Keratinocyte (primary cell): ENCODE results near the gene FBN1. TPM values are rescaled to one million over a fixed set of nuclear protein-coding genes. Genes with fewer than 3 reads are reported as not detected.

Source experiments
- DNase-seq: peaks from one replicate; pipeline ENCODE4 v3.0.0-alpha.2; 2011; ENCODE audit warnings: low read depth, missing footprints, low spot score
- FAIRE-seq: peaks from 2 replicates; lab custom pipeline; 2011; peaks lifted over from hg19 to GRCh38; lab: Jason Lieb, UNC
- H2AFZ ChIP-seq: 2 replicates; pipeline ENCODE4 v1.6.0; 2012; ENCODE audit warnings: low read length, control low read depth, inconsistent platforms; ENCODE audit not compliant: control insufficient read depth
- H3K27ac ChIP-seq: 2 replicates; pipeline ENCODE4 v1.5.1; 2011; ENCODE audit warnings: low read length; ENCODE audit not compliant: control insufficient read depth, insufficient read depth
- H3K27me3 ChIP-seq: 3 replicates; pipeline ENCODE4 v1.6.0; 2011; ENCODE audit warnings: low read length; ENCODE audit not compliant: control insufficient read depth, insufficient read depth; ENCODE audit errors: extremely low read depth
- H3K36me3 ChIP-seq, 2 experiments: 2 replicates in 1 of 2; 3 replicates in 1 of 2; pipeline ENCODE4 v1.5.1; 2011; ENCODE audit warnings: low read length in 2 of 2, mild to moderate bottlenecking in 1 of 2; ENCODE audit not compliant: control insufficient read depth in 2 of 2, insufficient read depth in 2 of 2; ENCODE audit errors: extremely low read depth in 1 of 2
- H3K4me1 ChIP-seq: 3 replicates; pipeline ENCODE4 v1.5.1; 2011; ENCODE audit warnings: low read length; ENCODE audit not compliant: control insufficient read depth, insufficient read depth; ENCODE audit errors: extremely low read depth
- H3K4me2 ChIP-seq: 3 replicates; pipeline ENCODE4 v1.6.0; 2011; ENCODE audit warnings: low read depth, low read length; ENCODE audit not compliant: control insufficient read depth, insufficient read depth; ENCODE audit errors: extremely low read depth
- H3K4me3 ChIP-seq, 3 experiments: fragments of 200-600 bp in 1 of 3; sonication (generic) in 1 of 3; 2 replicates in 2 of 3; 3 replicates in 1 of 3; pipeline ENCODE4 v1.5.1; 2011 to 2016; ENCODE audit warnings: low read length in 3 of 3, mild to moderate bottlenecking in 3 of 3, control low read depth in 2 of 3, inconsistent platforms in 1 of 3, low read depth in 1 of 3, mixed read lengths in 1 of 3, mixed run types in 1 of 3, moderate library complexity in 1 of 3; ENCODE audit not compliant: control insufficient read depth in 2 of 3, insufficient read depth in 2 of 3; ENCODE audit errors: extremely low read depth in 1 of 3
- H3K79me2 ChIP-seq: 2 replicates; pipeline ENCODE4 v1.6.0; 2012; ENCODE audit warnings: low read length; ENCODE audit not compliant: control insufficient read depth, insufficient read depth
- H3K9ac ChIP-seq: 3 replicates; pipeline ENCODE4 v1.6.0; 2011; ENCODE audit warnings: low read length; ENCODE audit not compliant: control insufficient read depth, insufficient read depth; ENCODE audit errors: extremely low read depth
- H3K9me1 ChIP-seq: 3 replicates; pipeline ENCODE4 v1.6.0; 2011; ENCODE audit warnings: low read length; ENCODE audit not compliant: control insufficient read depth, insufficient read depth; ENCODE audit errors: extremely low read depth
- H3K9me3 ChIP-seq: 2 replicates; pipeline ENCODE4 v1.5.1; 2012; ENCODE audit warnings: low read depth, low read length; ENCODE audit not compliant: control insufficient read depth
- H4K20me1 ChIP-seq: 3 replicates; pipeline ENCODE4 v1.6.0; 2011; ENCODE audit warnings: low read length; ENCODE audit not compliant: control insufficient read depth, insufficient read depth; ENCODE audit errors: extremely low read depth
- CTCF ChIP-seq, 3 experiments: IDR thresholded peaks in 1 of 3; conservative IDR thresholded peaks in 1 of 3; optimal IDR thresholded peaks in 1 of 3; 2 replicates in 2 of 3; 3 replicates in 1 of 3; pipeline versions ENCODE3 to v1.5.1; 2011; ENCODE audit warnings: low read length in 3 of 3, mild to moderate bottlenecking in 3 of 3, moderate library complexity in 2 of 3, control low read depth in 1 of 3, inconsistent platforms in 1 of 3; ENCODE audit not compliant: insufficient read depth in 2 of 3; ENCODE audit errors: extremely low read depth in 1 of 3
- EZH2 ChIP-seq: IDR thresholded peaks from one replicate; pipeline ENCODE4 v1.6.1; 2012; ENCODE audit warnings: inconsistent platforms, mild to moderate bottlenecking, low read length, moderate library complexity
- dilution Hi-C: fragments of 300-500 bp; cut with MboI; formaldehyde crosslinking; loops from one replicate; pipeline ENCODE4 v1.7.0; 2020; ENCODE audit warnings: low sequenced_read_pairs; ENCODE audit not compliant: extremely low pct_ligation_motif_present
- polyA minus RNA-seq, 3 experiments: library from RNA; depleted of rRNA, polyadenylated mRNA; stranded (reverse); fragments of >200 nt; gene quantifications; 1 replicate in 1 of 3; 2 replicates in 1 of 3; 3 replicates in 1 of 3; pipeline ENCODE4 v1.2.3, GENCODE V29; 2011
- polyA plus RNA-seq, 5 experiments: library from polyadenylated mRNA; depleted of rRNA in 3 of 5; stranded (reverse) in 3 of 5; stranded (forward) in 1 of 5; unstranded in 1 of 5; fragments of >200 nt; gene quantifications; 1 replicate in 1 of 5; 2 replicates in 3 of 5; 3 replicates in 1 of 5; pipeline versions ENCODE4 v1.2.1 to v1.2.3, GENCODE V29; 2011 to 2012; ENCODE audit warnings: missing spikeins in 2 of 5, low read depth in 1 of 5, low replicate concordance in 1 of 5

The FBN1 gene
- 3.1 to 4.8 TPM (median 3.5 TPM) in 3 replicates for polyA plus RNA-seq
- polyA plus RNA-seq (2011; ENCODE audit: low read depth) = 0.32 TPM
- 0.96 and 1.0 TPM in 2 replicates for polyA plus RNA-seq (2011; cell fraction: cytosol; rRNA removed)
- polyA plus RNA-seq (2011; cell fraction: nucleus; rRNA removed) = 12.3 and 12.7 TPM in 2 replicates
- 0.18 and 2.9 TPM in 2 replicates for polyA plus RNA-seq (2012; ENCODE audit: low replicate concordance)
- polyA minus RNA-seq = 5.1 to 14.5 TPM (median 11.5 TPM) in 3 replicates
- 2.3 TPM for polyA minus RNA-seq (2011; cell fraction: cytosol; rRNA and poly(A)+ RNA removed)
- 19.3 and 37.8 TPM in 2 replicates for polyA minus RNA-seq (2011; cell fraction: nucleus; rRNA and poly(A)+ RNA removed)

GRCh38 chr15:48645558-48646330 lies at the start of gene FBN1:
TSS of gene FBN1 (minus strand) at chr15:48645709. CDS start at chr15:48644769, 940 bp downstream.
- FAIRE-seq (no peak), DNase-seq (no peak)
- Histone ChIP-seq H3K27me3 (peaks cover 4% of the 10 kb centered on the region), H3K9me1 (no peaks in the 10 kb centered on the region), H4K20me1 (no peaks in the 10 kb centered on the region), H3K9me3 (no peaks in the 10 kb centered on the region), H3K4me3 (peak within 1 kb of the TSS; percentile 66 to 75 (median 73)), H3K4me2 (peak within 1 kb of the TSS; percentile 89), H3K4me1 (peaks cover 12% of the 10 kb centered on the region), H3K9ac (peak within 1 kb of the TSS; percentile 60), H3K27ac (no peak within 1 kb of the TSS), H3K79me2 (no peaks in the 10 kb centered on the region), H2AFZ (peak within 1 kb of the TSS; percentile 89), H3K36me3 (no peaks in the 10 kb centered on the region)
- dilution Hi-C loops = no loop called here
- TF ChIP-seq CTCF (optimal IDR thresholded peaks at IDR 0.05 in 1 of 3, IDR thresholded peaks at IDR 0.05 in 1 of 3, conservative IDR thresholded peaks at IDR 0.05 in 1 of 3; ENCODE audit: extremely low read depth in 1 of 3, insufficient read depth in 2 of 3, low read length in 3 of 3) (no peak), EZH2 (no peak)

GRCh38 chr15:48693484-48693883 lies 48.0 kb upstream of the FBN1 start:
- TF ChIP-seq EZH2 (no peak), CTCF (optimal IDR thresholded peaks at IDR 0.05 in 1 of 3, IDR thresholded peaks at IDR 0.05 in 1 of 3, conservative IDR thresholded peaks at IDR 0.05 in 1 of 3; ENCODE audit: extremely low read depth in 1 of 3, insufficient read depth in 2 of 3, low read length in 3 of 3) (no peak)
- no peaks in the 10 kb centered on the region for H3K36me3 ChIP-seq
- dilution Hi-C loops = no loop called here
- no peaks in the 10 kb centered on the region for H3K9me1 ChIP-seq
- H3K9me3 ChIP-seq = no peaks in the 10 kb centered on the region
- peak; percentile 32 for FAIRE-seq
- DNase-seq = no peak
- H3K9ac ChIP-seq = no peak overlapping the region
- H3K79me2 ChIP-seq = no peaks in the 10 kb centered on the region
- peaks cover 31% of the 10 kb centered on the region for H3K4me1 ChIP-seq
- H3K4me3 ChIP-seq = no peak overlapping the region
- H4K20me1 ChIP-seq = no peaks in the 10 kb centered on the region
- no peak overlapping the region for H3K27ac ChIP-seq
- H2AFZ ChIP-seq = no peak overlapping the region
- H3K27me3 ChIP-seq = no peaks in the 10 kb centered on the region
- no peak overlapping the region for H3K4me2 ChIP-seq
